GM12801 (cell line): ENCODE data around the gene AVPR1B.

ENCODE experiments used
- CTCF ChIP-seq: IDR thresholded peaks from one replicate; pipeline ENCODE4 v1.5.1; 2011; ENCODE audit warnings: control low read depth; ENCODE audit not compliant: insufficient read length; ENCODE audit errors: extremely low read depth

AVPR1B gene

DNA sequence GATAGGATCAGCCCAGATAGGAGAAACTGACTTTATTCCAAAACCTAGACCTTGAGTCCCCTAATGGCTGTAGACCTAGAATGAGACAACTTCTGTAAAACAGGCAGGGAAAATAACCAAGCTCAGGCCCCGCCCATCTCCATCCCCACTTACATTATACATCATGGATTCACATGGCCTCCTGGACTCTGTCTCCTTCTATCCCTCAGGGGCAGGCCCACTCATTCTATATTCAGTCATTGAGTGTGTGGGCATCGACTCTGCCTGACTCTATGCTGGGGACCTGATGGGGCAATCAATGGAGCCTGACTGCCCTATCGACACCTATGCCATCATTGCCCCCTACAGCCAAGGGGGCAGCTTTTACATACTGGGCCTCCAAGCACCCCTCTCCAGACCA lies 6.4 kb downstream of the AVPR1B start:
- no peak for TF ChIP-seq CTCF

- no peak for TF ChIP-seq CTCF
Measured at GRCh38 chr1:206110161-206110560, 7.0 kb downstream of the AVPR1B start.

DNA sequence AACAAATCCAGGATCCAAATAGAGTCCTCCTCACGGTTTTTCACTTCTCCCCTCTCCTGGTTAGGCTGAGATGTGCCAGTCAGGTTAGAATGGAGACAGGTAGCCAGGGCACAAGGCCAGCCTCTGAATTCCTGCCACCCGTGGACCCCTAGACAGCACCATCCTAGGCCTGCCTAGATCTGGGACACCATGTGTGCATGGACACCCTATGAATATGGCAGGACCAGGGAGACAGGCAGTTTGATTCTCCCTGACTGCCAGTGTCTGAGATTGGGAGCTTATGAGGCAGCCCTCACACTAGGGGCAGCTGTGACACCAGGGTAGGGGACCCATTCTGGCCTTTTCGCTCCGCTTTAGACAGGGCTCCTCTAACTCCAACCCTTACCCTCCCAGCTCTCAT lies 7.5 kb downstream of the AVPR1B start:
- TF ChIP-seq CTCF: no peak

- TF ChIP-seq CTCF: no peak
Measured at GRCh38 chr1:206108635-206109034, 8.6 kb downstream of the AVPR1B start.

DNA sequence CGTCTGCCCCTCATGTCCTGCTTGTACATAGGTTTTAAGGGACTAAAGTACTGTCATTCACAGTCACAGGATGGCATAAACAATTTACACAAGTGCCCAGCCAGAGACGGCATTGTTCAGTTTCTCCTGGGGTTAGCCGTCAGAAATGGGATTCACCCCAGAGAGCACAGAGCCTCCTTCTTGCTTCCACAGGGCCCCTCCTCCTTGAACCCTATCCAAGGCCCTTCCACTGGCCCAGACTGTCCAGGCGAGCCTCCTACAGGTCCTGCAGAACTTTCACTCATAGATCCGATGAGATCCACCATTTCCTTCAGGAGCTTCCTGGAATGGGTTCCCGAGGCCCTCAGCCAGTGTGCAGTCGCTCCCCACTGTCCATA lies 10.0 kb downstream of the AVPR1B start:
- no peak for TF ChIP-seq CTCF

GRCh38 chr1:206106328-206107167 lies 10.6 kb downstream of the AVPR1B start:
- TF ChIP-seq CTCF: no peak

- TF ChIP-seq CTCF: no peak
Measured at GRCh38 chr1:206105464-206105995, 11.7 kb downstream of the AVPR1B start.
